WI38 (cell line): ENCODE data around the gene NPAP1.
"Not testable (repeated sequence)": the region's sequence is repeated elsewhere in the genome, so short reads cannot be mapped to it uniquely, and the experiment has no call there.

Experiments
- H3K4me3 ChIP-seq: 2 replicates; pipeline ENCODE4 v1.5.1; 2011; ENCODE audit warnings: low read depth, mild to moderate bottlenecking, control low read depth, low read length
- TF ChIP-seq, protein P1 (sequence below): IDR thresholded peaks from 2 replicates; pipeline ENCODE4 v1.5.1; 2012; ENCODE audit warnings: low read depth, mild to moderate bottlenecking, control low read depth, low read length

Gene NPAP1, protein sequence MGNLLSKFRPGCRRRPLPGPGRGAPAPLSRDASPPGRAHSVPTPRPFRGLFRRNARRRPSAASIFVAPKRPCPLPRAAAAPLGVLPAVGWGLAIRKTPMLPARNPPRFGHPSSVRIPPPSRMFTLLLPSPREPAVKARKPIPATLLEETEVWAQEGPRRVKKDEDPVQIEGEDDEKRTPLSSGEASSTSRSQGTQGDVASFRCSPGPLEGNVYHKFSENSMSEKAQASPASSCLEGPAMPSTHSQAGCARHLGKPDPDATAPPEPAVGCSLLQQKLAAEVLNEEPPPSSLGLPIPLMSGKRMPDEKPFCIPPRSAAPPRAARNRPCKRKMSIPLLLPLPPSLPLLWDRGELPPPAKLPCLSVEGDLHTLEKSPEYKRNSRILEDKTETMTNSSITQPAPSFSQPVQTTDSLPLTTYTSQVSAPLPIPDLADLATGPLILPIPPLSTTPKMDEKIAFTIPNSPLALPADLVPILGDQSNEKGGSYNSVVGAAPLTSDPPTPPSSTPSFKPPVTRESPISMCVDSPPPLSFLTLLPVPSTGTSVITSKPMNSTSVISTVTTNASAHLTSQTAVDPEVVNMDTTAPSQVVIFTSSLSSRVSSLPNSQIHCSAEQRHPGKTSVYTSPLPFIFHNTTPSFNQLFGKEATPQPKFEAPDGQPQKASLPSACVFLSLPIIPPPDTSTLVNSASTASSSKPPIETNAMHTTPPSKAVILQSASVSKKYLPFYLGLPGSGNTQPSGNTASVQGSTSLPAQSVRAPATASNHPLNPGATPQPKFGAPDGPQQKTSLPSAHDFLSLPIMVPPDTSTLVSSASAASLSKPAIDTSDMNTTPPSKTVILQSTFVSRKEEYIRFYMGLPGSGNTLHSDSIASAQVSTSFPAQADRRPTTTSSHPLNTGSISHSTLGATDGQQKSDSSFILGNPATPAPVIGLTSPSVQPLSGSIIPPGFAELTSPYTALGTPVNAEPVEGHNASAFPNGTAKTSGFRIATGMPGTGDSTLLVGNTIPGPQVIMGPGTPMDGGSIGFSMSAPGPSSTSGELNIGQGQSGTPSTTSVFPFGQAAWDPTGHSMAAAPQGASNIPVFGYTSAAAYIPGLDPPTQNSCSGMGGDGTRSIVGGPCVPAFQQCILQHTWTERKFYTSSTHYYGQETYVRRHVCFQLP

DNA sequence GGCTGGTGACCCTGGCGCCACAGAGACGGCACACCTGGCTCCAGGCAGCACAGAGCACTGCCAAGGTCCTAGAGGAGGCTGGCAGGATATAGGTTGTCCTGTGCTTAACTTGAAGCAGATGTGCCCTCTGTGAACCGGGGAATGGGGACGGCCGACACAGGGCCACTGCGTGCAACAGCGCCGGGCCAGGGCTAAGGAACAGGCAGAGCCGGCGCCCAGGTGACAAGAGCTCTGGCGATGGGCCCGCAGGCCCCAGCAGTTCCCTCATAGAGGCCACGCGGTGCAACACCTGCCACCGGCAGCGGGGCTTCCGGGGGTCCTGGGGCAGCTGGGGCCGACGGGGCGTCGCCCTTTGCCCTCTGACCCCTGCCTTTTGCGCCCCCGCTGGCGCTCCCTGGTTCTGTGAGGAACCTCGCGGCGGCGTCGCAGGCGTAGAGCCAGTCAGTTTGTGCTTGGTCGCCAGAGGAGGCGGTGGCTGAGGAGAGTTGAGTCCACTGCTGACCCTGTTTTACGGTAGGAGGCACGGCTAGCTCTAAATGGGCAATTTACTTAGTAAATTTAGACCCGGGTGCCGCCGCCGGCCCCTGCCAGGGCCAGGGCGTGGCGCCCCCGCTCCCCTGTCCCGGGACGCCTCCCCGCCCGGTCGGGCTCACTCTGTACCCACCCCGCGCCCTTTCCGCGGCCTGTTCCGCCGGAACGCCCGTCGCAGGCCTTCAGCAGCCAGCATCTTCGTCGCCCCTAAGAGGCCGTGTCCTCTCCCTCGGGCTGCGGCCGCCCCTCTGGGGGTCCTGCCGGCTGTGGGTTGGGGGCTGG lies at the start of gene NPAP1:
TSS of gene NPAP1 (plus strand) at position 444 of the 813 bp plus-strand sequence. CDS start at position 537, 93 bp downstream.
- no peak within 1 kb of the TSS for H3K4me3 ChIP-seq
- TF ChIP-seq, protein P1, sequence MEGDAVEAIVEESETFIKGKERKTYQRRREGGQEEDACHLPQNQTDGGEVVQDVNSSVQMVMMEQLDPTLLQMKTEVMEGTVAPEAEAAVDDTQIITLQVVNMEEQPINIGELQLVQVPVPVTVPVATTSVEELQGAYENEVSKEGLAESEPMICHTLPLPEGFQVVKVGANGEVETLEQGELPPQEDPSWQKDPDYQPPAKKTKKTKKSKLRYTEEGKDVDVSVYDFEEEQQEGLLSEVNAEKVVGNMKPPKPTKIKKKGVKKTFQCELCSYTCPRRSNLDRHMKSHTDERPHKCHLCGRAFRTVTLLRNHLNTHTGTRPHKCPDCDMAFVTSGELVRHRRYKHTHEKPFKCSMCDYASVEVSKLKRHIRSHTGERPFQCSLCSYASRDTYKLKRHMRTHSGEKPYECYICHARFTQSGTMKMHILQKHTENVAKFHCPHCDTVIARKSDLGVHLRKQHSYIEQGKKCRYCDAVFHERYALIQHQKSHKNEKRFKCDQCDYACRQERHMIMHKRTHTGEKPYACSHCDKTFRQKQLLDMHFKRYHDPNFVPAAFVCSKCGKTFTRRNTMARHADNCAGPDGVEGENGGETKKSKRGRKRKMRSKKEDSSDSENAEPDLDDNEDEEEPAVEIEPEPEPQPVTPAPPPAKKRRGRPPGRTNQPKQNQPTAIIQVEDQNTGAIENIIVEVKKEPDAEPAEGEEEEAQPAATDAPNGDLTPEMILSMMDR: no peak

DNA sequence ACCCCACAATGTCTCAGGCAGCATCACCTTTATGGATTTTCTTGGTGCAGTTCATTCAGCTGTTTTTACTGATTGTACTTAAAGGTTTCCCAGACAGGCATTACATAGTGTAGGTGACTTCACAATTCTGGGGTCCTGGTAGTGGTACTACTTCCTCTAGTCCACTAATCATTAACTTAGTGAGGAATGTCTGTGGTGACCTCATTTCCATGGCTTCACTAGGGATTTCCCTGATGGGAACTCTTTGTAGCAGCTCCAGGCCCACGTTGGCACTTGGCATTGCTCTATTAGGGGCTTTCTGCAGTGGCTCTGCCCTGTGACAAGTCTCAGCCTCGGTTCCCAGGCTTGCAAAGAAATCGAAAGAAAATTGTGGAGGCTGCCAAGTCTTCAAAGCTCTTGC lies 48.1 kb upstream of the NPAP1 start:
- H3K4me3 ChIP-seq: no peak overlapping the region
- TF ChIP-seq, protein P1: no peak

DNA sequence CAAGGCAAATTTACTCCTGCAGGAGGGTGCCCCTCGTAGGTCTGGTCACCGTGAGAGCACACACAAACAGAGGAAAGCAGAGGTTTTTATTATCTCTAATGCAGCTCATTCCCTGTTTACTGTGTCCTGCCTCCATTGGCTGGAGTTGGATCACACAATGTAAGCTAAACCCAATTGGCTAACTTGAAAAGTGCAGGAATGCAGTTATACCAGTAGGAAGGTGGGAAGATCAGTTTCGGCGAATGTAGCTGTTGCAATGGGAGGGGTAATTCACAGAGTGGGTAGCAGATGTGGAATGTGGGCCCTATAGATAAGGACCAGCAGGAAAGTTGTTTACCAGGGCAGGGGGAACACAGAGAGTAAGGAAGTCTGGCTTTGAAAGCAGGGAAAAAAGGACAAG lies 42.5 kb upstream of the NPAP1 start:
- H3K4me3 ChIP-seq: no peak overlapping the region
- TF ChIP-seq, protein P1: no peak

DNA sequence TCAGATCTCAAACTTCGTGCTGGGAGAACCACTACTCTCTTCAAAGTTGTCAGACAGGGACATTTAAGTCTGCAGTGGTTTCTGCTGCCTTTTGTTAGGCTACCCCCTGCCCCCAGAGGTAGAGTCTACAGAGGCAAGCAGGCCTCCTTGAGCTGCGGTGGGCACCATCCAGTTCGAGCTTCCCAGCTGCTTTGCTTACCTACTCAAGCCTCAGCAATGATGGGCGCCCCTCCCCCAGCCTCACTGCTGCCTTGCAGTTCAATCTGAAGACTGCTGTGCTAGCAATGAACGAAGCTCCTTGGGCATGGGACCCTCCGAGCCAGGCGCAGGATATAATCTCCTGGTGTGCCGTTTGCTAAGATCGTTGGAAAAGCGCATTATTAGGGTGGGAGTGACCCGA lies 36.2 kb upstream of the NPAP1 start:
- H3K4me3 ChIP-seq: not testable (repeated sequence)

DNA sequence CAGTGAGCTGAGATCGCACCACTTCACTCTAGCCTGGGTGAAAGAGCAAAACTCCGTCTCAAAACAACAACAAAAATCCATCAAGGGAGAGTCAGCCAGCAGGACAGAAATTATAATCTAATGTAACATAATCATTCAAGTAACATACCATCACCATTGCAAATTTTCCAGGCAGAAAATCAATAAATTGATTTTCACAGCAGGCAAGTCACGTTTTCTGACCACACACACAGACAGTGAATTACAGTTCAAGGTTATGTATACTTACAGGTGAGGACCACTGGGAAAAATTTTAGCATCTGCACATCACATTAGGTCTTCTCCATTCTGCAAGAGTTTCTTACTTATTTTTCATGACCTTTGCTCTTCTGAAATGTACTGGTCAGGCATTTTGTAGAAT lies 29.9 kb upstream of the NPAP1 start:
- no peak overlapping the region for H3K4me3 ChIP-seq
- TF ChIP-seq, protein P1: no peak

DNA sequence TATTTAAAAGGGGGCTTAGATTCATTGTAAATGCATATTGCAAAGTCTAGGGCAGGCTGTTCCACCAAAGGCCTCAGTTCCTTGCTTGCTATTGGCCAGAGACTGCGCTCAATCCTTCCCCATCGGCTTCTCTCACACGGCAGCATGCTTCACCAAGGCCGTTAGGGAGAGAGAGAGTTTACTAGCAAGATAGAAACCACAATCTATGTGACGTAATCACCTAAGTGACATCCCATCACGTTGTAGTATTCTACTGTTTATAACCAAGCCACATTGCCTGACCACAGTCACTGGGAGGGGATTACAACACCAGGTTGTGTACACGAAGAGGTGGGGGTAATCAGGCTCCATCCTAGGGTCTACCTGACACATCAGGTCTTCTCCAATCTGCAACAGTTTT lies 16.0 kb upstream of the NPAP1 start:
- no peak overlapping the region for H3K4me3 ChIP-seq
- TF ChIP-seq, protein P1: no peak

DNA sequence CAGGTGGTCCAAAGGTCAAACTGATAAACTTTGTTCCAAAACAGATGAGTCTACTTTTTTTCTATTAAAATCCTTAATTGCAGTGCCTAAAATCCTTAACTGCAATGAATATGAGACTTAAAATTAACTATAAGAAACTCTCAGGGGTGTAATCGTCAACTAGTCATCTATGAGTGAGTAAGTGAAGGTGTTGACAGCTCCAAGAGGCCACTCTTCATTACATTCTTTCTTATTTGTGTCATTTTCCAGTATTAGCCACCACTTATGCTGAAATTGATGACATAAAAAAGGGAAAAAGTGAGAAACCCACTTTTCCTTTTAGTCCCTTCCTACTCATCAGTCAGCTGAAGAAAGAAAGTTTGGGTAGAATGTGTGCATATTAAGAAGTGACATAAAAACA lies 12.6 kb upstream of the NPAP1 start:
- H3K4me3 ChIP-seq: no peak overlapping the region
- TF ChIP-seq, protein P1: no peak
